Lung (tissue), 16 donors: ENCODE results near the gene LRP5. TPM values are rescaled to one million over a fixed set of nuclear protein-coding genes. Genes with fewer than 3 reads are reported as not detected.
A peak's percentile ranks its signal among the peaks of the same experiment; 100 is the strongest.

Source experiments
- ATAC-seq: fragments of 200-7000 bp; cut with Tn5 transposase; one replicate; pipeline ENCODE4 v1.9.1; 2020; ENCODE audit warnings: moderate number of reproducible peaks; ENCODE audit not compliant: insufficient read depth, low FRiP score
- DNase-seq, 3 donors: peaks; one replicate each; pipeline ENCODE4 v3.0.0-alpha.2; 2013 to 2017
- H3K27ac ChIP-seq, 2 donors: one replicate each; pipeline ENCODE4 v1.5.1; 2013; ENCODE audit warnings: mild to moderate bottlenecking in 2 of 2, moderate library complexity in 2 of 2, control low read depth in 1 of 2, inconsistent platforms in 1 of 2, low read depth in 1 of 2, low read length in 1 of 2
- H3K27me3 ChIP-seq, 3 donors: one replicate each; pipeline ENCODE4 v1.5.1; 2013; ENCODE audit warnings: low read length in 2 of 3; ENCODE audit not compliant: control insufficient read depth in 3 of 3, insufficient read depth in 3 of 3
- H3K36me3 ChIP-seq, 4 donors: one replicate each; pipeline ENCODE4 v1.5.1; 2013; ENCODE audit warnings: low read length in 4 of 4, mild to moderate bottlenecking in 1 of 4, moderate library complexity in 1 of 4; ENCODE audit not compliant: control insufficient read depth in 4 of 4, insufficient read depth in 4 of 4
- H3K4me1 ChIP-seq, 5 donors: one replicate each; pipeline ENCODE4 v1.5.1; 2013; ENCODE audit warnings: low read length in 5 of 5, mild to moderate bottlenecking in 2 of 5, moderate library complexity in 1 of 5; ENCODE audit not compliant: control insufficient read depth in 5 of 5, insufficient read depth in 5 of 5
- H3K4me3 ChIP-seq: one replicate; pipeline ENCODE4 v1.5.1; 2013; ENCODE audit warnings: mild to moderate bottlenecking, control low read depth, moderate library complexity
- H3K9ac ChIP-seq, 2 donors: one replicate each; pipeline ENCODE4 v1.5.1; 2013; ENCODE audit warnings: low read length in 2 of 2, control low read depth in 1 of 2; ENCODE audit not compliant: insufficient read depth in 1 of 2
- H3K9me3 ChIP-seq, 4 donors: one replicate each; pipeline ENCODE4 v1.5.1; 2013; ENCODE audit warnings: low read length in 3 of 4, mild to moderate bottlenecking in 1 of 4, moderate library complexity in 1 of 4; ENCODE audit not compliant: control insufficient read depth in 4 of 4, insufficient read depth in 3 of 4
- CTCF ChIP-seq: IDR thresholded peaks from 2 replicates; pipeline ENCODE4 v1.5.1; 2012; ENCODE audit warnings: mild to moderate bottlenecking; ENCODE audit errors: control extremely low read depth, extremely low read depth
- WGBS, 2 donors: extraction: QIAGEN DNeasy Blood & Tissue Kit; methylation state at CpG; one replicate each; pipeline ENCODE4 v1.1.7; 2013; 5-methylcytosine and 5-hydroxymethylcytosine counted together
- long read RNA-seq, 5 donors: transcript quantifications; one replicate each; lab custom pipeline, GENCODE V29; 2026
- polyA plus RNA-seq, 2 donors: library from polyadenylated mRNA; stranded (reverse); fragments of 200-250 nt; gene quantifications; one replicate each; pipeline ENCODE4 v1.2.1, GENCODE V29; 2013
- total RNA-seq, 2 donors: library from RNA; depleted of rRNA in 1 of 2; stranded (reverse); fragments of >200 nt in 1 of 2; gene quantifications; one replicate each; pipeline ENCODE4 v1.2.1, GENCODE V29; 2014 to 2021
- donor health status: control.
- donor health status: control.
- donor health status: Bipolar disorder and iron deficiency.
- donor health status: healthy.
- donor health status: DM: yes; HTN: yes; CAD: no.

The LRP5 gene
- total RNA-seq (10 to 100 TPM; 59.3 to 67.1 TPM), polyA plus RNA-seq (10 to 100 TPM; 33.7 to 76.4 TPM)
- long read RNA-seq, donor 1, full-length matches to known transcripts: 2 of 9 reads
- long read RNA-seq, donor 1, partial matches to known transcripts: 7 of 9 reads
- long read RNA-seq, donor 1, other reads (novel, unspliced or antisense): 0 of 9 reads
- long read RNA-seq, donor 2: 0 reads
- long read RNA-seq, donor 3, full-length matches to known transcripts: 1 of 1 reads
- long read RNA-seq, donor 3, partial matches to known transcripts: 0 of 1 reads
- long read RNA-seq, donor 3, other reads (novel, unspliced or antisense): 0 of 1 reads
- long read RNA-seq, donor 4, partial matches to known transcripts: 6 of 6 reads
- long read RNA-seq, donor 4, other reads (novel, unspliced or antisense): 0 of 6 reads
- long read RNA-seq, donor 5, full-length matches to known transcripts: 5 of 23 reads
- long read RNA-seq, donor 5, partial matches to known transcripts: 18 of 23 reads
- long read RNA-seq, donor 5, other reads (novel, unspliced or antisense): 0 of 23 reads

DNA sequence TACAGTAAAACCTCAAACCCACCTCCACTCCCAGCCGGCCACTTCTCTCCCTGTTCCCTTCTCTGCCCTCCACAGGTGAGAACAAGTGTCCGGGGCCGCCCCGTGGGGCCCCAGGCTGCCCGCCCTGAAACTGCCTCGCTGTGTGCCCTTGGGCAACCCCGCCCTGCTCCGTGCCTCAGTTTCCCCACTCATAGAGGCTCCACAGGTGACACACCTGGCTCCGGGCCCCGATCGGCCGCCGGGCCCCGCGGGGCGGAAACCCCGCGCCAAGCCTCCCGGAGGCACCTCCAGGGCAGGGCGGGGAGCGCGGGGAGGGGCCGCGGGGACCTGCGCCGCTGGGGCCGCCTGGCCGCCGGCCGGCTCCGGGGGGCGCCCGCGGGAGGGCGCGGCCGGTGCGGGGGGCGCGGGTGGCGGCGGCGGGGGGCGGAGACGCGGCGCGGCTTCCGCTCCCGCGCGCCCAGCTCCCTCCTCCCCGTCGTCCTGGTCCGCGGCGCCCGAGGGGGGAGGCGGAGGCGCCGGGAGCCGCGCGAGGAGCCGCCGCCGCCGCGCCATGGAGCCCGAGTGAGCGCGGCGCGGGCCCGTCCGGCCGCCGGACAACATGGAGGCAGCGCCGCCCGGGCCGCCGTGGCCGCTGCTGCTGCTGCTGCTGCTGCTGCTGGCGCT lies at the start of gene LRP5:
Gene LRP5 (plus strand): TSS at position 475 of the 663 bp plus-strand sequence. CDS start 124 bp downstream, at position 599.
- H3K27me3 ChIP-seq: no peaks in the 10 kb centered on the region
- ATAC-seq (no peak), DNase-seq (peak; percentile 39 to 71 (median 49))
- H3K27ac ChIP-seq: peak within 1 kb of the TSS; percentile 66 to 86
- peak within 1 kb of the TSS; percentile 70 for H3K4me3 ChIP-seq
- no peaks in the 10 kb centered on the region for H3K36me3 ChIP-seq
- no peak for TF ChIP-seq CTCF
- H3K9me3 ChIP-seq: no peaks in the 10 kb centered on the region
- WGBS, 2 donors: 5% methylated on average over 43 to 85 of the region's 85 CpGs
- H3K9ac ChIP-seq: peak within 1 kb of the TSS; percentile 46 to 70
- peaks cover 5 to 33% (median 20%) of the 10 kb centered on the region in 5 donors for H3K4me1 ChIP-seq

DNA sequence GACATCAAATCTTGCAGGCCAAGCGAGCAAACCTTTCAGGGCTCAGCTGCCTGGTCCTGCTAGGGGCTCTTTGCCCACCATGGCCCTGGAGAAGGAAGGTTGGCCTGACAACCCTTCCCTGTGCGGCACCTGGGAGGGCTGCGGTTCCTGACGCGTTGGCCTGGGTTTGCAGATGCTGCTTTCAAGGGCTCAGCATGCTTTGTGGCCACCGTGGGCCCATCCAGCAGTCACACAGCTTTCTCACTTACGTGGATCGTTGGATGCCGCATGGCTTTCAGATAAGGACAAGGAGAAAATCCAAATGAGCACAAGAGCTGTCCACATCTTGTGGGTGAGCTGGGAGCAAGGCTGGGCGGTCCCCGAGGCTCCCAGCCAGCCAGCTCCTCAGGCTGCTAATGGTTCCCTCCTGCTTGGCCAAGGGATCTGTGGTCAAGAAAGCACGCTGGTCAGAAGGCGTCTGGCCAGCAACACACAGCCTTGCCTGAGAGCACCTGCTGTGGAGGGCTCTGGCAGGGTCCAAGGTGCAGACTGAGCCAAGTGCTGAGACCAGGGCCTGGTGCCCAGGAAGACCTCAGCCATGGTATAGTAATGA lies 48.9 kb upstream of the LRP5 start:
- ATAC-seq (no peak), DNase-seq (no peak)
- H3K9me3 ChIP-seq: peaks cover 0 to 3% (median 0%) of the 10 kb centered on the region in 4 donors
- 94 to 97% methylated on average over 13 of the region's 13 CpGs for WGBS, 2 donors
- no peak overlapping the region for H3K4me3 ChIP-seq
- no peak overlapping the region for H3K27ac ChIP-seq
- peaks cover 14 to 65% (median 27%) of the 10 kb centered on the region in 4 donors for H3K36me3 ChIP-seq
- H3K9ac ChIP-seq: no peak overlapping the region
- no peaks in the 10 kb centered on the region for H3K4me1 ChIP-seq
- H3K27me3 ChIP-seq: no peaks in the 10 kb centered on the region
- no peak for TF ChIP-seq CTCF

- Histone ChIP-seq H3K9ac (no peak overlapping the region), H3K36me3 (peaks cover 14 to 65% (median 27%) of the 10 kb centered on the region in 4 donors), H3K27me3 (no peaks in the 10 kb centered on the region), H3K9me3 (peaks cover 0 to 3% (median 0%) of the 10 kb centered on the region in 4 donors), H3K27ac (no peak overlapping the region), H3K4me1 (peaks cover 0 to under 1% (median under 1%) of the 10 kb centered on the region in 5 donors), H3K4me3 (no peak overlapping the region)
- DNase-seq: no peak
- WGBS, 2 donors: 100% methylated on average over 1 of the region's 1 CpG
- no peak for ATAC-seq
- no peak for TF ChIP-seq CTCF
Measured at GRCh38 chr11:68264244-68264643, 48.1 kb upstream of the LRP5 start.
